Left lung (tissue), 10 donors: ENCODE results near the gene HDAC7. TPM values are rescaled to one million over a fixed set of nuclear protein-coding genes. Genes with fewer than 3 reads are reported as not detected.

Source experiments
- ATAC-seq: fragments of 200-7000 bp; cut with Tn5 transposase; one replicate; pipeline ENCODE4 v1.9.1; 2020; ENCODE audit warnings: moderate library complexity
- DNase-seq, 4 donors: peaks; one replicate each; pipeline ENCODE4 v3.0.0-alpha.2; 2013 to 2020
- H3K27ac ChIP-seq, 2 donors: fragments of 200-600 bp; sonication (generic) in 1 of 2; one replicate each; pipeline versions ENCODE4 v1.5.0 to v1.8.0; 2020 to 2021
- H3K27me3 ChIP-seq, 2 donors: fragments of 200-600 bp; sonication (generic) in 1 of 2; one replicate each; pipeline versions ENCODE4 v1.5.0 to v1.8.0; 2020 to 2021
- H3K36me3 ChIP-seq, 2 donors: fragments of 200-600 bp; sonication (generic) in 1 of 2; one replicate each; pipeline versions ENCODE4 v1.5.0 to v1.8.0; 2020 to 2021
- H3K4me1 ChIP-seq, 2 donors: fragments of 200-600 bp; one replicate each; pipeline ENCODE4 v1.8.0; 2021
- H3K4me3 ChIP-seq, 2 donors: fragments of 200-600 bp; sonication (generic) in 1 of 2; one replicate each; pipeline versions ENCODE4 v1.5.0 to v1.8.0; 2020 to 2021; ENCODE audit warnings: mild to moderate bottlenecking in 1 of 2
- H3K9me3 ChIP-seq, 2 donors: fragments of 200-600 bp; sonication (generic) in 1 of 2; one replicate each; pipeline versions ENCODE4 v1.5.0 to v1.8.0; 2020 to 2021
- CTCF ChIP-seq, 2 donors: fragments of 200-600 bp; sonication (generic) in 1 of 2; IDR thresholded peaks; one replicate each; pipeline versions ENCODE4 v1.5.0 to v1.8.0; 2021; ENCODE audit warnings: antibody characterized with exemption in 2 of 2
- intact Hi-C, 2 donors: fragments of 100-400 bp; cut with DNase I; formaldehyde crosslinking; loops; one replicate each; pipeline versions ENCODE4 v1.11.2 to v1.14.2; 2022
- polyA plus RNA-seq, 6 donors: library from polyadenylated mRNA; unstranded; fragments of 120-200 nt; gene quantifications; one replicate each; pipeline ENCODE4 v1.2.1, GENCODE V29; 2013; ENCODE audit not compliant: insufficient read length in 6 of 6
- total RNA-seq, 2 donors: library from RNA; stranded (reverse); fragmentation: NEBNext Ultra II Directional; extraction: Animal tissue kit (Norgen Biotek cat#: 25700); gene quantifications; one replicate each; pipeline ENCODE4 v1.2.1, GENCODE V29; 2021
- donor health status: DM: no; HTN: yes; CAD: no.
- donor health status: DM: no; HTN: no; CAD: no.

The HDAC7 gene
- total and polyA plus RNA-seq, 8 donors = 69.1 to 115 (median 84.1) TPM

GRCh38 chr12:47793015-47793681, 26.6 kb downstream of the HDAC7 start:
- no peaks in the 10 kb centered on the region for H3K27me3 ChIP-seq
- H3K36me3 ChIP-seq = peaks cover 3 to 98% of the 10 kb centered on the region in 2 donors
- no peaks in the 10 kb centered on the region for H3K9me3 ChIP-seq
- intact Hi-C loops = no loop called here
- TF ChIP-seq CTCF (IDR thresholded peaks at IDR 0.05) = no peak
- ATAC-seq (no peak), DNase-seq (peak in 1 of 4 donors; percentile 68)
- no peak overlapping the region for H3K4me3 ChIP-seq
- no peaks in the 10 kb centered on the region for H3K4me1 ChIP-seq
- H3K27ac ChIP-seq = no peak overlapping the region

GRCh38 chr12:47791874-47792273, 27.8 kb downstream of the HDAC7 start:
- no peak overlapping the region for H3K27ac ChIP-seq
- no peaks in the 10 kb centered on the region for H3K4me1 ChIP-seq
- no peak for TF ChIP-seq CTCF (IDR thresholded peaks at IDR 0.05)
- no peak overlapping the region for H3K4me3 ChIP-seq
- intact Hi-C loops = no loop called here
- no peaks in the 10 kb centered on the region for H3K27me3 ChIP-seq
- H3K36me3 ChIP-seq = peaks cover 3 to 100% of the 10 kb centered on the region in 2 donors
- no peaks in the 10 kb centered on the region for H3K9me3 ChIP-seq
- DNase-seq = peak in 1 of 4 donors; percentile 68
- ATAC-seq = no peak

GRCh38 chr12:47791351-47791746, 28.4 kb downstream of the HDAC7 start:
- Histone ChIP-seq H3K27ac (no peak overlapping the region), H3K4me3 (no peak overlapping the region), H3K27me3 (no peaks in the 10 kb centered on the region), H3K4me1 (no peaks in the 10 kb centered on the region), H3K36me3 (peaks cover under 1 to 100% of the 10 kb centered on the region in 2 donors), H3K9me3 (no peaks in the 10 kb centered on the region)
- intact Hi-C loops = no loop called here
- TF ChIP-seq CTCF (IDR thresholded peaks at IDR 0.05) = no peak
- DNase-seq (peak in 1 of 4 donors; percentile 62), ATAC-seq (no peak)

- Histone ChIP-seq H3K27me3 (no peaks in the 10 kb centered on the region), H3K4me1 (no peaks in the 10 kb centered on the region), H3K36me3 (peaks cover 0 to 100% of the 10 kb centered on the region in 2 donors), H3K27ac (no peak overlapping the region), H3K4me3 (no peak overlapping the region), H3K9me3 (no peaks in the 10 kb centered on the region)
- DNase-seq (peak in 1 of 4 donors; percentile 57), ATAC-seq (no peak)
- no peak for TF ChIP-seq CTCF (IDR thresholded peaks at IDR 0.05)
- intact Hi-C loops = no loop called here
These were observed 28.9 kb downstream of the HDAC7 start for GRCh38 chr12:47790676-47791350.

GRCh38 chr12:47789712-47790489, 29.8 kb downstream of the HDAC7 start:
- Histone ChIP-seq H3K9me3 (no peaks in the 10 kb centered on the region), H3K27ac (peak overlapping the region in 1 of 2 donors; percentile 3), H3K27me3 (no peaks in the 10 kb centered on the region), H3K4me3 (no peak overlapping the region), H3K36me3 (peaks cover 0 to 100% of the 10 kb centered on the region in 2 donors), H3K4me1 (no peaks in the 10 kb centered on the region)
- intact Hi-C loops = no loop called here
- TF ChIP-seq CTCF (IDR thresholded peaks at IDR 0.05) = no peak
- DNase-seq (peak in 1 of 4 donors; percentile 70), ATAC-seq (no peak)
